CD4-positive, alpha-beta T cell (primary cell): Measurements from ENCODE around the gene FAM110A. TPM values are rescaled to one million over a fixed set of nuclear protein-coding genes. Genes with fewer than 3 reads are reported as not detected.

Experiments
- ATAC-seq: fragments of 200-7000 bp; cut with Tn5 transposase; one replicate; pipeline ENCODE4 v1.10.0; 2022; ENCODE audit warnings: mild to moderate bottlenecking; ENCODE audit not compliant: poor library complexity
- CTCF ChIA-PET: fragments of 350-600 bp; sonication (Branson Sonifier 250); formaldehyde crosslinking; loops from one replicate; lab custom pipeline; 2021; ENCODE audit warnings: antibody characterized with exemption, inconsistent platforms; lab: Charles Lee
- POLR2A ChIA-PET: fragments of 350-600 bp; sonication (Branson Sonifier 250); formaldehyde crosslinking; loops from one replicate; lab custom pipeline; 2021; ENCODE audit warnings: antibody characterized with exemption, inconsistent platforms; lab: Charles Lee
- DNase-seq, 14 experiments: peaks; one replicate each; pipeline ENCODE4 v3.0.0-alpha.2; 2013 to 2020; ENCODE audit warnings: mixed read lengths in 2 of 14
- H3K27ac ChIP-seq, 2 donors: one replicate each; pipeline versions ENCODE4 v1.5.1 to v1.7.0; 2013; ENCODE audit warnings: low read length in 2 of 2, low read depth in 1 of 2, mild to moderate bottlenecking in 1 of 2
- H3K27me3 ChIP-seq, 2 experiments: 1 replicate in 1 of 2; 2 replicates in 1 of 2; pipeline versions ENCODE4 v1.6.1 to v1.7.0; 2013; ENCODE audit warnings: low read length in 2 of 2, control low read depth in 1 of 2, mild to moderate bottlenecking in 1 of 2, moderate library complexity in 1 of 2; ENCODE audit not compliant: insufficient read depth in 2 of 2, control insufficient read depth in 1 of 2
- H3K36me3 ChIP-seq: one replicate; pipeline ENCODE4 v1.6.1; 2013; ENCODE audit warnings: low read length, control low read depth; ENCODE audit not compliant: insufficient read depth
- H3K4me1 ChIP-seq: one replicate; pipeline ENCODE4 v1.6.1; 2013; ENCODE audit warnings: low read length, control low read depth; ENCODE audit not compliant: insufficient read depth
- H3K4me3 ChIP-seq: one replicate; pipeline ENCODE4 v1.5.1; 2013; ENCODE audit warnings: mild to moderate bottlenecking, low read length, moderate library complexity
- H3K9me3 ChIP-seq, 2 experiments: 1 replicate in 1 of 2; 2 replicates in 1 of 2; pipeline versions ENCODE4 v1.6.1 to v1.7.0; 2013; ENCODE audit warnings: low read length in 2 of 2, mild to moderate bottlenecking in 2 of 2, control low read depth in 1 of 2, moderate library complexity in 1 of 2; ENCODE audit not compliant: control insufficient read depth in 1 of 2, insufficient read depth in 1 of 2
- H3K27ac Mint-ChIP-seq: one replicate; pipeline ENCODE4 v1.8.0; 2020; ENCODE audit warnings: mixed read lengths
- H3K27me3 Mint-ChIP-seq: one replicate; pipeline ENCODE4 v1.8.0; 2021; ENCODE audit warnings: mixed read lengths
- H3K36me3 Mint-ChIP-seq: one replicate; pipeline ENCODE4 v1.8.0; 2021; ENCODE audit warnings: low read depth, mixed read lengths
- H3K4me1 Mint-ChIP-seq: one replicate; pipeline ENCODE4 v1.8.0; 2021; ENCODE audit warnings: low read depth, mixed read lengths
- H3K4me3 Mint-ChIP-seq: one replicate; pipeline ENCODE4 v1.8.0; 2020; ENCODE audit warnings: mild to moderate bottlenecking, mixed read lengths
- H3K9me3 Mint-ChIP-seq: one replicate; pipeline ENCODE4 v1.8.0; 2020; ENCODE audit warnings: mixed read lengths
- intact Hi-C, 2 experiments: fragments of 100-400 bp; cut with DNase I in 1 of 2; cut with micrococcal nuclease in 1 of 2; formaldehyde crosslinking; loops; one replicate each; pipeline versions ENCODE4 v1.15.1 to v1.9.0; 2023 to 2025; cut with DNase I, micrococcal nuclease
- total RNA-seq, 174 experiments: library from RNA in 2 of 174; stranded (reverse) in 2 of 174; gene quantifications; one replicate each; pipeline ENCODE4 v1.2.3 and lab custom pipeline; 2021 to 2026
- TF ChIP-seq, protein P1 (sequence below): fragments of 200-600 bp; IDR thresholded peaks from one replicate; pipeline ENCODE4 v1.8.0; 2022; ENCODE audit warnings: antibody characterized with exemption, mild to moderate bottlenecking

Gene FAM110A
- total RNA-seq, 2 experiments from 2014 or later, result 4.5 to 4.8 TPM

DNA sequence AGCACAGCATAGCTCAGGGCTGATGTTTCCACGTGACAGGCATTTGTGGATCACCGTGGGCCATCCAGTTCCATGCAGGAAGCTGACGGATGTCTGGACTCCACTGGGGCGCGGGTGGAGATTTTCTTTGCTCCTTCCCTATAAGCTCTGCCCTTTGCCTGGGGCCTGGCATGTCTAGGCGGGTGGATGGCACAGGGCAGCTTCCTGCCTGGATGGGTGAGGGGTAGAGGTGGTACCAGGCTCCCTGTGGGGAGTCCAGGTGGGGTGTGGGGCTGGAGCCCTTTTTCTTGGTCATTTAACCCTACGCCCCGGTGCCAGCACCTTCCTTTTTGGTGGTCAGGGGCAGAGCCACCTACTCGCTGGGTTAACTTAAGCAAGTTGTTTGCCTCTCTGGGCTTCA, 10.4 kb downstream of the FAM110A start:
- Mint-ChIP-seq H3K27me3 (no peaks in the 10 kb centered on the region), H3K27ac (peak overlapping the region; percentile 89), H3K9me3 (no peaks in the 10 kb centered on the region), H3K36me3 (peaks cover 11% of the 10 kb centered on the region), H3K4me3 (peak overlapping the region; percentile 89), H3K4me1 (peaks cover 61% of the 10 kb centered on the region)
- Histone ChIP-seq H3K9me3 (no peaks in the 10 kb centered on the region), H3K27ac (no peak overlapping the region), H3K36me3 (peaks cover 2% of the 10 kb centered on the region), H3K27me3 (peaks cover 0 to 4% of the 10 kb centered on the region in 2 experiments), H3K4me1 (peaks cover 85% of the 10 kb centered on the region), H3K4me3 (peak overlapping the region; percentile 74)
- intact Hi-C loops, result loop anchor here (1.0 kb wide), 1 partner anchor 11 kb away; the partner anchor contains the start of gene FAM110A (in 2 of the 2)
- CTCF ChIA-PET, result interaction anchor here (1.2 to 2.2 kb wide), 3 partner anchors 11 to 112 kb away, joined by 3 to 6 read pairs (median 6); partner anchors contain the start of gene FAM110A
- no peak for DNase-seq
- ATAC-seq, result no peak
- POLR2A ChIA-PET, result interaction anchor here (0.9 to 7.5 kb wide), 3 partner anchors 10 to 25 kb away, joined by 4 to 109 read pairs (median 5); partner anchors contain the start of gene FAM110A
- TF ChIP-seq, protein P1, sequence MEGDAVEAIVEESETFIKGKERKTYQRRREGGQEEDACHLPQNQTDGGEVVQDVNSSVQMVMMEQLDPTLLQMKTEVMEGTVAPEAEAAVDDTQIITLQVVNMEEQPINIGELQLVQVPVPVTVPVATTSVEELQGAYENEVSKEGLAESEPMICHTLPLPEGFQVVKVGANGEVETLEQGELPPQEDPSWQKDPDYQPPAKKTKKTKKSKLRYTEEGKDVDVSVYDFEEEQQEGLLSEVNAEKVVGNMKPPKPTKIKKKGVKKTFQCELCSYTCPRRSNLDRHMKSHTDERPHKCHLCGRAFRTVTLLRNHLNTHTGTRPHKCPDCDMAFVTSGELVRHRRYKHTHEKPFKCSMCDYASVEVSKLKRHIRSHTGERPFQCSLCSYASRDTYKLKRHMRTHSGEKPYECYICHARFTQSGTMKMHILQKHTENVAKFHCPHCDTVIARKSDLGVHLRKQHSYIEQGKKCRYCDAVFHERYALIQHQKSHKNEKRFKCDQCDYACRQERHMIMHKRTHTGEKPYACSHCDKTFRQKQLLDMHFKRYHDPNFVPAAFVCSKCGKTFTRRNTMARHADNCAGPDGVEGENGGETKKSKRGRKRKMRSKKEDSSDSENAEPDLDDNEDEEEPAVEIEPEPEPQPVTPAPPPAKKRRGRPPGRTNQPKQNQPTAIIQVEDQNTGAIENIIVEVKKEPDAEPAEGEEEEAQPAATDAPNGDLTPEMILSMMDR, result no peak

DNA sequence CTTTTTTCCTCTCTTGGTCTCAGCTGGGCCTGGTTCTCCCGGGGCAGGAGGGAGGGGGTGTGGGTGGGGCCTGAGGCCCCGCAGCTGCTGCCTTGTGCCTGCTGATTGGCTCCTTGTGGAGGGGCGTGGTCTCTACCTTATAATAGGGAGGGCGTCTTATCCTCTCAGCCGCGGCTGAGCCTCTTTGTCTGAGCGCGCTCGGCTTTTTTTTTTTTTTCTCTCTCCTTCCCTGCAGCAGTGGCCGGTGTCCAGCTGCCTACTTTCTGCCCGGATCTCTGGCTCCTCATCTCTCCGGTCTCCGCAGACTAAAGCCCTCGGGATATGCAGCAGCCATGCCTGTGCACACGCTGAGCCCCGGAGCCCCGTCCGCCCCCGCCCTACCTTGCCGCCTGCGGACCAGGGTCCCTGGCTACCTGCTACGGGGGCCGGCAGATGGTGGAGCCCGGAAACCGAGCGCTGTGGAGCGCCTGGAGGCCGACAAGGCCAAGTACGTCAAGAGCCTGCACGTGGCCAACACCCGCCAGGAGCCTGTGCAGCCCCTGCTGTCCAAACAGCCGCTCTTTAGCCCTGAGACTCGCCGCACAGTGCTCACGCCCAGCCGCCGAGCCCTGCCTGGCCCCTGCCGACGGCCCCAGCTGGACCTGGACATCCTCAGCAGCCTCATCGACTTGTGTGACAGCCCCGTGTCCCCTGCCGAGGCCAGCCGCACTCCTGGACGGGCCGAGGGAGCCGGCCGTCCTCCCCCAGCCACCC, 11.1 kb downstream of the FAM110A start:
- ChIA-PET CTCF (interaction anchor here (1.2 to 2.2 kb wide), 2 partner anchors 12 to 111 kb away, joined by 3 to 6 read pairs; partner anchors contain the start of gene FAM110A), POLR2A (interaction anchor here (0.9 to 7.5 kb wide), 3 partner anchors 9 to 25 kb away, joined by 4 to 109 read pairs (median 5); partner anchors contain the start of gene FAM110A)
- Histone ChIP-seq H3K4me1 (peaks cover 84% of the 10 kb centered on the region), H3K27ac (peak overlapping the region in 1 of 2 donors; percentile 64), H3K27me3 (peaks cover 0 to 4% of the 10 kb centered on the region in 2 experiments), H3K36me3 (peaks cover 2% of the 10 kb centered on the region), H3K4me3 (peak overlapping the region; percentile 74), H3K9me3 (no peaks in the 10 kb centered on the region)
- peak; percentile 97 for ATAC-seq
- Mint-ChIP-seq H3K9me3 (no peaks in the 10 kb centered on the region), H3K4me3 (peak overlapping the region; percentile 89), H3K27ac (peak overlapping the region; percentile 89), H3K4me1 (peaks cover 60% of the 10 kb centered on the region), H3K27me3 (no peaks in the 10 kb centered on the region), H3K36me3 (peaks cover 11% of the 10 kb centered on the region)
- intact Hi-C loops, result loop anchor here (1.0 kb wide), 1 partner anchor 11 kb away; the partner anchor contains the start of gene FAM110A (in 2 of the 2)
- TF ChIP-seq, protein P1, result no peak
- peak; percentile 82 to 96 (median 91) for DNase-seq

GRCh38 chr20:845226-845868, 11.8 kb downstream of the FAM110A start:
- ChIA-PET CTCF (interaction anchor here (2.2 kb wide), 1 partner anchor 12 kb away, joined by 6 read pairs; the partner anchor contains the start of gene FAM110A), POLR2A (interaction anchor here (7.5 kb wide), 1 partner anchor 12 kb away, joined by 109 read pairs; the partner anchor contains the start of gene FAM110A)
- Histone ChIP-seq H3K27ac (peak overlapping the region; percentile 64 to 65), H3K9me3 (no peaks in the 10 kb centered on the region), H3K36me3 (peaks cover 2% of the 10 kb centered on the region), H3K4me1 (peaks cover 80% of the 10 kb centered on the region), H3K27me3 (peaks cover 0 to 4% of the 10 kb centered on the region in 2 experiments), H3K4me3 (peak overlapping the region; percentile 74)
- intact Hi-C loops, result no loop called here
- Mint-ChIP-seq H3K27me3 (no peaks in the 10 kb centered on the region), H3K4me3 (peak overlapping the region; percentile 91), H3K36me3 (peaks cover 11% of the 10 kb centered on the region), H3K27ac (peak overlapping the region; percentile 89), H3K9me3 (no peaks in the 10 kb centered on the region), H3K4me1 (peaks cover 59% of the 10 kb centered on the region)
- DNase-seq (peak in 3 of 14 experiments; percentile 24 to 40 (median 39)), ATAC-seq (no peak)
- TF ChIP-seq, protein P1, result no peak
